Activated CD8-positive, alpha-beta memory T cell treated with anti-CD3 and anti-CD28 coated beads for 36 hours (primary cell): ENCODE measurements around the gene HOXB8. TPM values are rescaled to one million over a fixed set of nuclear protein-coding genes. Genes with fewer than 3 reads are reported as not detected.

Source experiments
- CTCF ChIA-PET: fragments of 350-600 bp; sonication (Branson Sonifier 250); formaldehyde crosslinking; loops from one replicate; lab custom pipeline; 2021; ENCODE audit warnings: antibody characterized with exemption; lab: Charles Lee
- POLR2A ChIA-PET: fragments of 350-600 bp; sonication (Branson Sonifier 250); formaldehyde crosslinking; loops from one replicate; lab custom pipeline; 2021; ENCODE audit warnings: antibody characterized with exemption; lab: Charles Lee
- total RNA-seq, 2 experiments: library from RNA; stranded (reverse); gene quantifications; one replicate each; pipeline ENCODE4 v1.2.3, GENCODE V29; 2021

The HOXB8 gene
- total RNA-seq, 2 experiments from 2014 or later, result 0.19 TPM; not detected in 1

- POLR2A ChIA-PET, result no interaction called here
- CTCF ChIA-PET, result interaction anchor here (0.8 to 3.2 kb wide), 21 partner anchors 10 to 569 kb away, joined by 3 to 24 read pairs (median 5); no protein-coding TSS in a partner anchor
These were observed 21.1 kb downstream of the HOXB8 start for GRCh38 chr17:48593840-48594537.

DNA sequence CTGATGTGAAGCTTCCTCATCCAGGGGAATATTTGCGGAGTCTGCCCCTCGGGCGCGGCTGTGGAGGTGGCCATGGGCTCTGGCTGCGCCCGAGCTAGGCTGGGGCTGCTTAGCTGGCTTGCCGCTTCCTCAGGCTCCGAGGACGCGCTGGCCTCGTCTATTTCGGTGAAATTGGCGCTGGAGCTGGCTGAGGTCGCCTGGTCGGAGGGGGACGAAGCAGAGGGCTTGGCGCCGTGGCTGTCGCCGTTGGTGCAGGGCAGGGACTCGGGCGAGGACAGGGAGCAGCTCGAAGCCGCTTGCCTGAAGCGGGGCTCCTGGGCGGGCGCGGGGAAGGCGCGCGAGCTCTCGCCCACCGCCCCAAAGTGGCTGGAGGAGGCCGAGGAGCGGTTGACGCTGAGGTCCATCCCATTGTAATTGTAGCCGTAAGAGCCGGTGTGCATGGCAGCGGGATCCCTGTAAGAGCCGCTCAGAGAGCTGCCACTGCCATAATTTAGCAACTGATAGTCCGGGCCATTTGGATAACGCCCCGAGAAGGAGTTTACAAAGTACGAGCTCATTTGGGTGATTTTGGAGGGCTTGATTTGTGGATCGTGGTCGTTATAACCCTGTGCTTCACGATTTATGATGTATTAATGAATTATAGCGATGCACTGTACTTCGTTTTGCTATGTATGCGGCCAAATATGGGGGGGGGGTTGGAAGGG is 21.8 kb downstream of the HOXB8 start, which contains the start of gene HOXB5:
Gene HOXB5 (minus strand): TSS at position 654 of the 704 bp plus-strand sequence. CDS start 97 bp downstream, at position 557.
- POLR2A ChIA-PET, result interaction anchor here (0.6 kb wide), 1 partner anchor 32 kb away, joined by 4 read pairs; no protein-coding TSS in a partner anchor
- CTCF ChIA-PET, result interaction anchor here (0.5 to 3.2 kb wide), 36 partner anchors 10 to 568 kb away, joined by 3 to 24 read pairs (median 4); partner anchors contain the start of genes HOXB8 and HOXB9

GRCh38 chr17:48592577-48592976 is 22.5 kb downstream of the HOXB8 start:
- CTCF ChIA-PET, result interaction anchor here (0.6 to 3.2 kb wide), 23 partner anchors 9 to 567 kb away, joined by 3 to 24 read pairs (median 4); partner anchors contain the start of genes HOXB8 and HOXB9
- POLR2A ChIA-PET, result interaction anchor here (0.6 kb wide), 1 partner anchor 33 kb away, joined by 4 read pairs; no protein-coding TSS in a partner anchor

- ChIA-PET POLR2A (no interaction called here), CTCF (interaction anchor here (1.1 to 3.1 kb wide), 9 partner anchors 8 to 332 kb away, joined by 3 to 24 read pairs (median 7); partner anchors contain the start of gene HOXB9)
These were observed 23.0 kb downstream of the HOXB8 start for GRCh38 chr17:48592057-48592514.

- CTCF ChIA-PET, result interaction anchor here (0.6 to 3.1 kb wide), 4 partner anchors 27 to 240 kb away, joined by 3 to 24 read pairs (median 4); no protein-coding TSS in a partner anchor
- POLR2A ChIA-PET, result interaction anchor here (1.1 kb wide), 1 partner anchor 14 kb away, joined by 4 read pairs; no protein-coding TSS in a partner anchor
These were observed 23.6 kb downstream of the HOXB8 start for GRCh38 chr17:48591255-48592056.

- POLR2A ChIA-PET, result interaction anchor here (1.1 kb wide), 1 partner anchor 13 kb away, joined by 4 read pairs; no protein-coding TSS in a partner anchor
- CTCF ChIA-PET, result interaction anchor here (0.7 to 1.5 kb wide), 3 partner anchors 8 to 239 kb away, joined by 4 to 5 read pairs (median 5); no protein-coding TSS in a partner anchor
These were observed 24.4 kb downstream of the HOXB8 start for GRCh38 chr17:48590607-48591161.

DNA sequence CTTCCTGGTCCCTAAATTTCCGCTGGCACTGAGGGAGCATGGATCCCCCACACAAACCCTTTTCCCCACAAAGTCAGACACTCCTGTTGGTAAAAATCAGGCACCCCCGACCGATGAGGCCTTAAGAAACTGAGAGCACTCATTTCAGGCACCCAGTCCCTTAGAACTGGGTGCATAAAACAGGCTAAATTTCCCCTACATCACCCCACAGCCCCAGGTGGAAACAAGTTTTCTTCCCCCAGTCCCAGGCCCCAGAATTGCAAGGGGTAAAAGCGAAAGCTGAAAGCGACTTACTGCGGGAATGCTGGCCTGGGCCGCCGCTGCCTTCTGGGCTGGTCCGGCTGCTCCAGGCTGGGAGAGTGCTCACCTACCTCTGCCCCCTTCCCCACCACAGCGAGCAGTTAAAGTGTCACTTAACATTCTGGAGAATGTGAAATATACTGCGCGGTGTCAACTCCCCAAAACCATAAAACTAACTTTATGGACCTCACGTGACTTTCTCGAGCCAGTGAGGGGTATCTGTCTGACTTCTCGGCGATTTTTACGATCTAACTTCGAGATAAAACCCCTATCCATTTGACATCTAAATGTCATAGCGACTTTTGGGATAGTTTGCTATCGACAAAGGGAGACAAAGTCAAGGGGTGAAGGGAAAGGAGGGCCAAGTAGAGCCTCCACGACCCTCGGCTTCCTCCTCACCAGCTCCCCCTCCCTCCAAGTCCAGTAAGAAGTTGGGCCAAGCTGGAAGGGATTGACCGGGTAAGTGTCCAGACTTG is 25.1 kb downstream of the HOXB8 start, which contains the start of gene HOXB3:
Gene HOXB3 (minus strand): TSS at position 411 of the 776 bp plus-strand sequence. CDS start 37,767 bp downstream, outside the sequence.
- ChIA-PET CTCF (interaction anchor here (0.7 to 1.5 kb wide), 4 partner anchors 8 to 238 kb away, joined by 3 to 5 read pairs (median 4); no protein-coding TSS in a partner anchor), POLR2A (no interaction called here)

DNA sequence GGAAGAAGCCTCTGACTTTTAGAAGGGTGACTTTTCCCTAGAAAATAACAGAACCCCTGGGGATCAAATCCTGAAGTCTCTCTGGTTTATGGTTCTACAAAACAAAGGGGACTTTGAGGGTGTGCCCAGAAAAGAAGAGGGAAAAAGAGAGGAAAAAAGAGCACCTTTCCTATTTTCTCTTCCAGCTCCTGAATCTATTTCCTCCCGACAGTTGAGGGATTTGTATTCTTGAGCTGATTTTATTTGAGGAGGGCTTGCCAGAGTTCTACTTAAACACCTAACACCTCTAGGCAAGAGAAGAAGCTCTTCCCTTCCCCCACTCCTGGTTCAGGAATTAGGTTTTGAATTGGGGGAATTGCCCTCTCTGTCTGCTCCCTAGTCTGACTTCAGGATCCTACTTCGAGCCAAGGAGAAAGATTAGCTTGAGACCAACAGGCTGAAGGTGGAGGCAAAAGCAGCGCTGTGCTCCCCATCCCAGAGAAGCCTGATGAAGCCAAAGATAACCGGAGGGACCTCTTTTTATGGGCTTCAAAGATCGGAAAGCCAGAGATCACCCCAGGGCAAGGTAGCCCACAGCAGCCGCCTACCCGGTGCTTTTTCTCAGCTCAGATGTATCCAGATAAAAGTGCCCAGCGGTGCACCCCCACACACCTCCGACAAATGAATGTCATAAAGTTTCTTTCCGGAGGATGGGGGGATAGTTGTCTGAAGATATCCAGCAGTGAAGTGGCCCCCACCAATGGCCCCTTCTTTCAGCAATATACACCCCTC is 25.8 kb downstream of the HOXB8 start:
- ChIA-PET CTCF (interaction anchor here (0.7 to 1.5 kb wide), 3 partner anchors 9 to 238 kb away, joined by 3 to 5 read pairs (median 3); no protein-coding TSS in a partner anchor), POLR2A (no interaction called here)

GRCh38 chr17:48588528-48588927 is 26.6 kb downstream of the HOXB8 start:
- ChIA-PET CTCF (interaction anchor here (0.6 to 2.7 kb wide), 5 partner anchors 9 to 424 kb away, joined by 3 to 9 read pairs (median 4); no protein-coding TSS in a partner anchor), POLR2A (no interaction called here)

GRCh38 chr17:48588074-48588415 is 27.0 kb downstream of the HOXB8 start:
- ChIA-PET POLR2A (interaction anchor here (0.5 kb wide), 1 partner anchor 279 kb away, joined by 3 read pairs; no protein-coding TSS in a partner anchor), CTCF (interaction anchor here (0.6 to 2.7 kb wide), 8 partner anchors 8 to 423 kb away, joined by 3 to 9 read pairs (median 4); no protein-coding TSS in a partner anchor)

- ChIA-PET POLR2A (interaction anchor here (0.5 kb wide), 1 partner anchor 278 kb away, joined by 3 read pairs; no protein-coding TSS in a partner anchor), CTCF (interaction anchor here (0.6 to 2.7 kb wide), 7 partner anchors 31 to 423 kb away, joined by 3 to 9 read pairs (median 5); no protein-coding TSS in a partner anchor)
These were observed 27.6 kb downstream of the HOXB8 start for GRCh38 chr17:48587276-48588073.

GRCh38 chr17:48586355-48587258 is 28.5 kb downstream of the HOXB8 start:
- CTCF ChIA-PET, result interaction anchor here (1.7 to 2.7 kb wide), 3 partner anchors 32 to 251 kb away, joined by 6 to 9 read pairs (median 9); no protein-coding TSS in a partner anchor
- POLR2A ChIA-PET, result no interaction called here

GRCh38 chr17:48584223-48584741 is 30.8 kb downstream of the HOXB8 start:
- POLR2A ChIA-PET, result no interaction called here

More at GRCh38 chr17:48584223-48584741, 30.8 kb downstream of the HOXB8 start:
- CTCF ChIA-PET, result interaction anchor here (0.6 to 1.4 kb wide), 3 partner anchors 8 to 321 kb away, joined by 3 to 5 read pairs (median 4); no protein-coding TSS in a partner anchor
